Forelimb muscle (tissue), 1 donor: ENCODE data around the gene TMTC1. TPM values are rescaled to one million over a fixed set of nuclear protein-coding genes. Genes with fewer than 3 reads are reported as not detected.

Source experiments
- DNase-seq: peaks from one replicate; pipeline ENCODE4 v3.0.0-alpha.2; 2013; ENCODE audit warnings: low read depth
- polyA plus RNA-seq: library from polyadenylated mRNA; unstranded; fragments of 120-200 nt; gene quantifications from one replicate; pipeline ENCODE4 v1.2.1, GENCODE V29; 2013; ENCODE audit not compliant: insufficient read length

Gene TMTC1
- polyA plus RNA-seq, 1 donor, result 43.9 TPM

DNA sequence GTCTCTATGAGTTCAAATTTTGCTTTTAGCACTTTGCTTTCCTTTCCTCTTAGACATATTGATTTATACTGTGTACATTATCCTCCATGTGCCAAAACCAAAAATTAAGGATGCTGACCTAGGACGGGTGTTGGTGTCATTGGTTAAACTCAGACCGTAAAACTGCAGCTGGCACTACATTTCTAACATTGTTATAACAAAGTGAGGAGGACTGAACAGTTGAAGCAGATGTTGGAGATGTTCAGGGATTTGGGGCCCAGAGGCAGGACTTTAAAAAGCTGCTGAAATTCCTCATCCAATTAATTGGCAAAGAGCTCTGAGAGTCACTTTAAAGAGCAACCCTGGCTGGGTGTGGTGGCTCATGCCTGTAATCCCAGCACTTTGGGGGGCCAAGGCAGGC is 72.4 kb downstream of the TMTC1 start:
- DNase-seq, result no peak

- DNase-seq, result peak; percentile 24
Observed at GRCh38 chr12:29710104-29710503, 73.6 kb downstream of the TMTC1 start.

- no peak for DNase-seq
Observed at GRCh38 chr12:29709496-29710040, 74.2 kb downstream of the TMTC1 start.

GRCh38 chr12:29709054-29709453 is 74.7 kb downstream of the TMTC1 start:
- DNase-seq, result no peak

DNA sequence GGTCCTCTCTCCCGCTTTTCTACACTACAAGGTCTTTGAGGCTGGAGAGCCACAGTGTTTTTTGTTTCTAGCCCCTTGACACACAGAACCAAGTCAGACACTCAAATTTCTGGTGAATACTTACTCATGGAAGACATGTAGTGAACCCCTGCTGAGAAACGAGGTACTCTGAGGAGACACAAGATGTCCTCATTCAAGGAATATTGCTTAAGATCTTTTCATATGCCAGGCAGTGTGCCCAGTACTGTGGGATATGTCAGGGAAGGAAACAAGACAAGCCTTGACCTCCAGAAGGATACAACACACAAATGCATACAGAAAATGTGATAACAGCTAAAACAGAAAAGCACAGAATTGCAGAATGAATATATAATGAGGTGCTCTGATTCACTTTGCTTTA is 75.9 kb downstream of the TMTC1 start:
- DNase-seq, result no peak

DNA sequence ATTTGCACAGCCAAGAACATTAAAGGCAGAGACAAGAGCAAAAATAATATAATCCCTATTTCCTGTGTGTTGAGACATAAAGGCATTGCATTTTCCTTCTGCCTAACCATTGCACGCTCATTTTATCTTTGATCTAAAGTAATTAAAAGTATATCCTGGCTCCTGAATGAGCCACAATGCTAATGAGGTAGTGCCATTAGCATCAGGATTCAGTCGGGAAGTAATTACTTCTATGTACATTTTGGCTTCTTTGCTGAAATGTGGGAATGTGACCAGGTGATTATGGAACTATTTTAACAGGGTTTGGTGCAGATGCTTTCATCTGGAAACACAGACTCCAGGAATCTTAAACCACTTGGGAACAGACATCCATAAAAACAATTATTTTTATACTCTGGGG is 77.4 kb downstream of the TMTC1 start:
- no peak for DNase-seq

DNA sequence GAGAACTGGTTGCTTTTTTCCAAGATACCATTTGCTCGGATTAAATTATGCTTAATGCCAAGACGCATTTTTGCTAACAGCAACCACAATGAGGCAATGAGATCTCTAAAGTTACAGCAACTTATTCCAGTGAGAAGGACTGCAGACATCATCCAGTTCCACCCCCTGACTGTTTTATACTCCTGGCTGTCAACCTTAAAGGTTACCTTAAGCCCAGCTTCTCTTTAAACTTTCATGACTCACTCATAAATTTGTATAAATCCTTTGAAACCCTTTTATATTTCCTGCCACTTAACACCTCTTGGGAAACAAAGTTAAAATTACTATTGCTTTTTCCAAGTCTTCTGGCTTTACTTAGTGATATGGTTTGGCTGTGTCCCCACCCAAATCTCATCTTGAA is 80.2 kb downstream of the TMTC1 start:
- DNase-seq, result no peak

DNA sequence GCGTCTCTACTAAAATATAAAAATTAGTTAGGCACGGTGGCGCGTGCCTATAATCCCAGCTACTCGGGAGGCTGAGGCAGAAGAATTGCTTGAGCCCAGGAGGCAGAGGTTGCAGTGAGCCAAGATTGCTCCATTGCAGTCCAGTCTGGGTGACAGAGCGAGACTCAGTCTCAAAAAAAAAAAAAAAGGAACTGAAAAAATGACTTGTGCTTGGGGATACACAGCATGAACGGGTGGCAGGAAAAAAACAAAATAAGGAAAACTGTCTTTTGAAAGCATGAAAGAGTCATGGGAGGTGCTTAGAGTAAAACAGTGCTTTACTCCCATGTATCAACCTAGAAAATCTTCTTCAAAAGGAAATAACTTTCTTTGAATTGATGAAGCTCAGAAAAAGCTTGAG is 80.8 kb downstream of the TMTC1 start:
- no peak for DNase-seq

- no peak for DNase-seq
Observed at GRCh38 chr12:29702222-29702621, 81.5 kb downstream of the TMTC1 start.

GRCh38 chr12:29700761-29701481 is 82.8 kb downstream of the TMTC1 start:
- DNase-seq, result no peak

- DNase-seq, result no peak
Observed at GRCh38 chr12:29698756-29699155, 85.0 kb downstream of the TMTC1 start.

- no peak for DNase-seq
Observed at GRCh38 chr12:29695800-29696199, 87.9 kb downstream of the TMTC1 start.

DNA sequence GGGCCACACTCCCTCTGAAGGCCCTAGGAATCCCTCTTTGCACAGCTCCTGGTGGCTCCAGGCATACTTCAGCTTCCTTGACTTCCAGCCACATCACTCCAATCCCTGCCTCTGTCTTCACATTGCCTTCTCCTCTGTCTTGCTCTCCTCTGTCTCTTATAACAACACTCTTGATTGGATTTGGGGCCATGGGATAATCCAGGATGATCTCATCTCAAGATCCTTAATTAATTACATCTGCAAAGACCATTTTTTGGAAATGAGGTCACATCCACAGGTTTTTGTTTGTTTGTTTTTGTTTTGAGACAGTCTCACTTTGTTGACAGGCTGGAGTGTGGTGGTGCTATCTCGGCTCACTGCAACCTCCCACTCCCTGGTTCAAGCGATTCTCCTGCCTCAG is 88.7 kb downstream of the TMTC1 start:
- DNase-seq, result no peak

DNA sequence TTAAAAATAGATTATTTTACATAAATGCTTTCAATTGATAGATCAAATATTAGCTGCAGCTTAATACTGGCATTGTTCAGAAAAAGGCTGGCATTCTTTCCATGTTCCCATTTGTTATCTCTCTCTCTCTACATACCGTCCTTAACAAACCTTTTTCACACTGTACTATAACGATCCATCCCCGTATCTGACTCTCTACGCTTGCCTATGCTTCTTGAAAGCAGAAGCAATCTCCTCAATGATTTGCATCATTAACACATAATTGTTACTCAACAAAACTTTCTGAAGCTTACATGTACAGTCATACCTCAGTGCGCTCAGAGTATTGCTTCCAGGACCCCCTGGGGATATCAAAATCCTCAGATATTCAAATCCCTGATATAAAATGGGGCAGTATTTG is 89.7 kb downstream of the TMTC1 start:
- no peak for DNase-seq

GRCh38 chr12:29692237-29692636 is 91.5 kb downstream of the TMTC1 start:
- no peak for DNase-seq

GRCh38 chr12:29691161-29691854 is 92.4 kb downstream of the TMTC1 start:
- no peak for DNase-seq

DNA sequence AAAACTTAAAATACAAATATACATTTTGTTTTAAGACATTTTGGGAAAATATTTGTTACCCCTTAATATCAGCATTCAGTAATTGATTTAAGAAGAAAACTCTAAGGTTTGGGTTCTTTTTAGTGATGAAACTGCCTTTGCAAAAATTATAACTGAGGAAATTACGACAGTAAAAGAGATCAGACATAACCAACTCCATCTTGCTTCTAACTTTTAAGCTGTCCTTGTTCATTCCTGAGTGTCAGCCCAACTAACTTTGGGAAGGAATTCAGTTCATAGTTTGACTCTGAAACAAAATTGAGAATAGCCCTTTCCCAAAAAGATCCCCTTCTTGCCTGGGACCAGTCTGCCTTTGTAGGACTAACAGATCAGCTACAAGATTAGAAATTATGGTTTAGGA is 93.0 kb downstream of the TMTC1 start:
- no peak for DNase-seq

GRCh38 chr12:29688914-29689313 is 94.8 kb downstream of the TMTC1 start:
- DNase-seq, result no peak

DNA sequence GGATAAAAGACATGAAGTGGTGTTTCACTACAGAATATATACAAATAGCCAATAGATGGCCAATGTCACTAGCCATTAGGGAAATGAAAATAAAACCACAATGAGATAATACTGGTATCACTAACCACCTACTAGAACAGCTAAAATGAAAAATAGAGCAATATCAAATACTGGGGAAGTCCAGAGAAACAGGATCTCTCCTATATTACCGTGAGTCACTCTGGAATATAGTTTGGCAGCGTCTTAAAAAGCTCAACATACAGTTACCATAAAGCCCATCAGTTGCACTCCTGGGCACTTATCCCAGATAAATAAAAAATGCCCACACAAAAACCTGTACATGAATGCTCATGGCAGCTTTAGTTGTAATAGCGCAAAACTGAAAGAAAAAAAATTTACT is 101.7 kb downstream of the TMTC1 start:
- no peak for DNase-seq

- DNase-seq, result no peak
Observed at GRCh38 chr12:29681370-29681769, 102.4 kb downstream of the TMTC1 start.

- no peak for DNase-seq
Observed at GRCh38 chr12:29676676-29677075, 107.1 kb downstream of the TMTC1 start.

DNA sequence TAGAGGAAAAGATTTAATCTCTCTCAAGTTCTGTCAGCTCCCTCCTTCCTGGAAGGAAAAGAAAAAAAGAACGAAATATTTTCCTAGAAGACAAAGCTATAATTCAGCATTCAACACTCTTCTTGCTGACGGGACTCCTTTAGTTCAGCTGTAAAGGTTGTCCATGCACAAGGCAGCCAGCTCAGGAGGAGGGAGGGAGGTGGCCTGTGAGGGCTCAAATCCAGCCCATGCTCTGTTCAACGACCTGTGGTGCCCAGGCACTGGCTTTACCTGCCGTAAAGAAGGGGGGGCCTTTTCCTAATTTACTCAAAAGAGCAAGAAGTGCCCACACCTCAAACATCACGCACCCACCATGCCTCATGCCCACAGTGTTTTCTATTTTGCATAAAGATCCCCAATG is 109.3 kb downstream of the TMTC1 start:
- no peak for DNase-seq

DNA sequence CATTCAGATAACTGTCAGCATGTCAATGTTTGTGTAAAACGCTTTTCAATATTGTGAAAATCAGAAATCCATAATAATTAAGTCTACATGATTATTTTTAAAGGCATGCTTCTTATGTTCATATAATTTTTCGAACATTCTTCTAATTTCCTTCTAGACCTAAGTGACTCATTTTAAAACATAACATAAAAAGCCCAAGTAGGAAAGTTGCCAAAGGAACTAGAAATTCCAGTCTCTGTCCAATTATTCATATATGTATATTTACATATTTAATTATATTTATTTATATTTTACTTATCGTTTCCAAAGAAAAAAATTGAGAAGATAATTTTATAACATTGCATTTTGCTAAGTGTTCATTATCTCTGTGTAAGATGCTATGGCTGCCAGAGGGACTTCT is 110.4 kb downstream of the TMTC1 start:
- DNase-seq, result no peak
